Measurements from ENCODE around the gene ZFP3. TPM values are rescaled to one million over a fixed set of nuclear protein-coding genes. Genes with fewer than 3 reads are reported as not detected.

The ZFP3 gene
- total RNA-seq, 4 donors from 2014 or later, result 7.4 to 13.7 (median 11.0) TPM

DNA sequence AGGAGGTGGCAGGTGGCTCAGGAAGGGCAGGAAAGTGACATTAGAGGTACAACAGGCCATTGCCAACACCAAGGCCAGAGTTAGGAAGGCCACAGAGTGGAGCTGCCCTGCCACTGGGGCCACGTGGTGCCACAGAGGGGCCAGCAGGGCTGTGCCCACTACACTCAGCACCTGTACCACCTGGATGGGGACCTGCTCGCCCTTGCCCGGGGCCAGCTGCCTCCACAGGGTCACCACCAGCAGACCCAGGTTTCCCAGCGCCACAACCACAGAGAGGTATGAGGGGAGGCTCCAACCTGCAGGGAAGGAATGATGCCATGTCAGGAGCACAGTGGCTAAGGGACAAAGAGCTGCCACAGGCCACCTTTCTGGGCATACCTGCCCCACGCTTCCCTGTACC lies 44.2 kb upstream of the ZFP3 start:
- Histone ChIP-seq H3K9me3 (no peaks in the 10 kb centered on the region), H3K4me3 (peak overlapping the region in 1 of 4 donors; percentile 63), H3K36me3 (no peaks in the 10 kb centered on the region), H3K27me3 (no peaks in the 10 kb centered on the region), H3K4me1 (peaks cover 0 to 9% (median 3%) of the 10 kb centered on the region in 4 donors), H3K27ac (no peak overlapping the region)
- no peak for TF ChIP-seq POLR2A (IDR thresholded peaks at IDR 0.05)
- TF ChIP-seq, protein P1, sequence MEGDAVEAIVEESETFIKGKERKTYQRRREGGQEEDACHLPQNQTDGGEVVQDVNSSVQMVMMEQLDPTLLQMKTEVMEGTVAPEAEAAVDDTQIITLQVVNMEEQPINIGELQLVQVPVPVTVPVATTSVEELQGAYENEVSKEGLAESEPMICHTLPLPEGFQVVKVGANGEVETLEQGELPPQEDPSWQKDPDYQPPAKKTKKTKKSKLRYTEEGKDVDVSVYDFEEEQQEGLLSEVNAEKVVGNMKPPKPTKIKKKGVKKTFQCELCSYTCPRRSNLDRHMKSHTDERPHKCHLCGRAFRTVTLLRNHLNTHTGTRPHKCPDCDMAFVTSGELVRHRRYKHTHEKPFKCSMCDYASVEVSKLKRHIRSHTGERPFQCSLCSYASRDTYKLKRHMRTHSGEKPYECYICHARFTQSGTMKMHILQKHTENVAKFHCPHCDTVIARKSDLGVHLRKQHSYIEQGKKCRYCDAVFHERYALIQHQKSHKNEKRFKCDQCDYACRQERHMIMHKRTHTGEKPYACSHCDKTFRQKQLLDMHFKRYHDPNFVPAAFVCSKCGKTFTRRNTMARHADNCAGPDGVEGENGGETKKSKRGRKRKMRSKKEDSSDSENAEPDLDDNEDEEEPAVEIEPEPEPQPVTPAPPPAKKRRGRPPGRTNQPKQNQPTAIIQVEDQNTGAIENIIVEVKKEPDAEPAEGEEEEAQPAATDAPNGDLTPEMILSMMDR (IDR thresholded peaks at IDR 0.05), result no peak
- no peak for DNase-seq

DNA sequence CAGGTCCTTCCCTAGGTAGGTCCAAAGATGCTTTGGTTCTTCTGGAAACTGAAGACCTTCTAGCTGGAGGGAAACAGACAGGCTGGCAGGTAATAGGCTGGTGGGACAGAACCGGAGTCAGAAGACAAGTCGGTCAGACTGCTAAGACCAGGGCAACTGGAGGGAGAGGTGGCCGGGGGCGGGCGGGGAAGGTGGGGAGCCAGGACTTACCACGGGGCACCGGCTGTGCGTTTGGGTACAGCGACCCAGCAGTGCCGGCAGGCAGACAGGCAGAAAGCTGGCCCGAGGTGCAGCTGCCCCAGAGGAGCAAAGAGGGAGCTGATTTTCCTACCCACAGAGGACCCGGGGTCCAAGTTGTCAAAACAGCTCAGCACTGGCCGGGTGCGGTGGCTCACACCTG lies 43.6 kb upstream of the ZFP3 start:
- no peaks in the 10 kb centered on the region for H3K9me3 ChIP-seq

DNA sequence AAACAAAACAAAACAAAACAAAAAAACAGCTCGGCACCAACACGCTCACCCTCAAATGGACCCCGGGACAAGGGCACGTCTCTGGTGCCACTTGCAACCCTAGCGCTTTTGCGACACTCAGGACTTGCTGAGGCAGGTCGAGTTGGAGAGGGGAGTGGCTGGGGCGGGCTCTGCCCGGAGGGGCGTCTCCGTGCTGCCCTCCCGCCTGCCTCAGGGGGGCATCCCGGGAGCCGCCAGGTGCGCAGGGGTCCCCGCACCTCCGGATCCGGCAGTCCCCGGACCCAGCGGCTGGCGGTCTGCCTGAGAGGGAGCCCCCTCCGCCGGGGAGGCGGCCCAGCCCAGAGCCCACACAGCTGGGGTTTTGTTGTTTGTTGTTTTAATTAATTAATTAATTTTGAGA lies 43.0 kb upstream of the ZFP3 start, which contains the start of gene SLC52A1:
SLC52A1 (minus strand) TSS at position 112 of the 400 bp plus-strand sequence. CDS start 820 bp downstream, outside the sequence.
- Histone ChIP-seq H3K27ac (peak within 1 kb of the TSS in 2 of 4 donors; percentile 30 to 46), H3K4me1 (peaks cover 0 to 9% (median 3%) of the 10 kb centered on the region in 4 donors), H3K4me3 (peak within 1 kb of the TSS in 3 of 4 donors; percentile 30 to 63 (median 58)), H3K27me3 (no peaks in the 10 kb centered on the region), H3K36me3 (no peaks in the 10 kb centered on the region), H3K9me3 (no peaks in the 10 kb centered on the region)
- TF ChIP-seq, protein P1 (IDR thresholded peaks at IDR 0.05), result no peak
- TF ChIP-seq POLR2A (IDR thresholded peaks at IDR 0.05), result no peak
- DNase-seq, result peak in 2 of 3 donors; percentile 60 to 75

More for the DNA sequence above, 43.6 kb upstream of the ZFP3 start:
- TF ChIP-seq, protein P1 (IDR thresholded peaks at IDR 0.05), result no peak
- TF ChIP-seq POLR2A (IDR thresholded peaks at IDR 0.05), result no peak
- H3K4me1 ChIP-seq, result peaks cover 0 to 9% (median 3%) of the 10 kb centered on the region in 4 donors
- DNase-seq, result no peak
- H3K27ac ChIP-seq, result peak overlapping the region in 2 of 4 donors; percentile 30 to 46
- peak overlapping the region in 2 of 4 donors; percentile 58 to 63 for H3K4me3 ChIP-seq
- no peaks in the 10 kb centered on the region for H3K36me3 ChIP-seq
- no peaks in the 10 kb centered on the region for H3K27me3 ChIP-seq

DNA sequence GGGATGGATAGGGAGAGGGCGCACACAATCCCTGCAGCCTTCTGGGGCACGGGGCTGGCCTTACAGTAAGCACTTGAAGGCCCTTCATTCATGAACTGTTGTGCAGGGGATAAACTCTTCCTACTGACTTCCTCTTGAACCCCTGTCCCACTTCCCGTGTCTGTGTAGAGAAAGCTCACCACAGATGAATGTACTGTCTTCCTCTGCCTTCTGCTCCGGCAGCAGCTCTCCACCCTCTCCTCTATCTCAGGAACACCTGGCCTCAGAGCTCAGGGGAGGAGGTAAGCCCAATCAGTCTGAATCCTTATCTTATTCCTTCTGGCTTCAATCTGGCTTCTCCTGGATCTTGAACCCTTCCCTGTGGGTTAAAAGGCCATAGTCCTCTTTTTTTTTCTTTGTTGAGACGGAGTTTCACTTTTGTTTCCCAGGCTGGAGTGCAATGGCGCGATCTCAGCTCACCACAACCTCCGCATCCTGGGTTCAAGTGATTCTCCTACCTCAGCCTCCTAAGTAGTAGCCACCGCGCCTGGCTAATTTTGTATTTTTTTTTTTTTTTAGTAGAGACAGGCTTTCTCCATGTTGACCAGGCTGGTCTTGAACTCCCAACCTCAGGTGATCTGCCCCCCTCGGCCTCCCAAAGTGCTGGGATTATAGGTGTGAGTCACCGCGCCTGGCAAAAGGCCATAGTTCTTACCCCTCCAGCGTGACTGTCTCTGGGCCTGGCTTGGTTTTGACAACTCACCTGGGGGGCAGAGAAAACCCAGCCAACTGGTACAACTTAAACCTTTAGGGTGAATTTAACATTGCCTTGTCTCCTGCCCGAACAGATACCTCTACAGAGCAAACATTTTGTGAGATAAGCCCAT lies 35.9 kb upstream of the ZFP3 start:
- Histone ChIP-seq H3K4me3 (peak overlapping the region in 3 of 4 donors; percentile 24 to 39 (median 36)), H3K27me3 (no peaks in the 10 kb centered on the region)
- peak in 1 of 3 donors; percentile 69 for DNase-seq

DNA sequence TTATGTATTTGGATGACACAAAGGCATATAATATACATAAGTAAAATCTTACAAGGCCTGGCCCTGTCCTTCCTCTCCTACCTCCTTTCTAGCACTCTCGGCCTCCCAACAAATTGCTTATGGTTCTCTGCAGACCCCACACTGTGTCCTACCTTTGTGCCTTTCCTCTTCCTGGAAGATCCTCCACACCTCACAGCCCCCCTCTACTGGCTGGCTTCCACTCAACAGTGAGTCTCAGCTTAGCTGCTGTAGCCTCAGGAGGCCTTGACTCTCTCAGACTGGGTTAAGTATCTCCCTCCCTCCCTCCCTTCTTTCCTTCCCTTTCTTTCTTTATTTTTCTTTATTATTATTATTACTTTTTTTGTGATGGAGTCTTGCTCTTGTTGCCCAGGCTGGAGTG lies 34.7 kb upstream of the ZFP3 start:
- no peak for TF ChIP-seq POLR2A (IDR thresholded peaks at IDR 0.05)
- TF ChIP-seq, protein P1 (IDR thresholded peaks at IDR 0.05), result no peak
- no peak for DNase-seq
- H3K36me3 ChIP-seq, result no peaks in the 10 kb centered on the region
- no peaks in the 10 kb centered on the region for H3K9me3 ChIP-seq
- H3K27me3 ChIP-seq, result no peaks in the 10 kb centered on the region
- no peak overlapping the region for H3K4me3 ChIP-seq
- H3K4me1 ChIP-seq, result peaks cover under 1 to 45% (median 7%) of the 10 kb centered on the region in 4 donors
- peak overlapping the region in 2 of 4 donors; percentile 72 to 80 for H3K27ac ChIP-seq

More for the DNA sequence above, 35.9 kb upstream of the ZFP3 start:
- H3K36me3 ChIP-seq, result no peaks in the 10 kb centered on the region
- TF ChIP-seq POLR2A (IDR thresholded peaks at IDR 0.05), result peak; percentile 30 to 38
- TF ChIP-seq, protein P1 (IDR thresholded peaks at IDR 0.05), result no peak
- H3K27ac ChIP-seq, result peak overlapping the region; percentile 49 to 87 (median 68)
- H3K9me3 ChIP-seq, result no peaks in the 10 kb centered on the region
- peaks cover 0 to 35% (median 3%) of the 10 kb centered on the region in 4 donors for H3K4me1 ChIP-seq
